Body of pancreas (tissue), 4 donors: Measurements from ENCODE around the gene PIEZO2.

Experiments used
- POLR2A ChIP-seq, 3 donors: fragments of 450-650 bp; IDR thresholded peaks; one replicate each; pipeline ENCODE4 v1.6.1; 2016; ENCODE audit warnings: antibody characterized with exemption in 3 of 3, mild to moderate bottlenecking in 2 of 3
- TF ChIP-seq, protein P1 (sequence below), 7 experiments: fragments of 450-650 bp in 4 of 7; fragments of 200-600 bp in 3 of 7; sonication (generic) in 3 of 7; IDR thresholded peaks; one replicate each; pipeline ENCODE4 v1.5.1; 2016 to 2019; ENCODE audit warnings: antibody characterized with exemption in 7 of 7

DNA sequence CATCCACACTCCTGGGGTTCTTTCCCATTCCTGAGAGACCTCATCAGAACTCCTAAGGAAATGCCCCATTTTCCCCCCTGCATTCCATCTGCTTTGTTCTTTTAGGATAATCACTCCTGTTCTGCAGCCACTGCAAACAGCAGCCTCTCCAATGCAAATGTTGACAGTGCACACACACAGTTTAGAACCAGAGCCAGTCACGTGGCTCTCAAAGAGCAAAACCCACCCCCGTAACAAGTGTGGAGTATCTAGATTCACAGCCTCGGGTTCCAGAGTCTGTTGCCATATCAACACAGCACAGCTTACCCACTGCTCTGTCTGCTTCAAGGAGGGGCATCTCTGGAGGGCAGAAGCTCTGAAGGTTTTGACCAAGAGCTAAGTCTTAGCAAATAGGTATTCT, 443.6 kb downstream of the PIEZO2 start:
- TF ChIP-seq, protein P1, sequence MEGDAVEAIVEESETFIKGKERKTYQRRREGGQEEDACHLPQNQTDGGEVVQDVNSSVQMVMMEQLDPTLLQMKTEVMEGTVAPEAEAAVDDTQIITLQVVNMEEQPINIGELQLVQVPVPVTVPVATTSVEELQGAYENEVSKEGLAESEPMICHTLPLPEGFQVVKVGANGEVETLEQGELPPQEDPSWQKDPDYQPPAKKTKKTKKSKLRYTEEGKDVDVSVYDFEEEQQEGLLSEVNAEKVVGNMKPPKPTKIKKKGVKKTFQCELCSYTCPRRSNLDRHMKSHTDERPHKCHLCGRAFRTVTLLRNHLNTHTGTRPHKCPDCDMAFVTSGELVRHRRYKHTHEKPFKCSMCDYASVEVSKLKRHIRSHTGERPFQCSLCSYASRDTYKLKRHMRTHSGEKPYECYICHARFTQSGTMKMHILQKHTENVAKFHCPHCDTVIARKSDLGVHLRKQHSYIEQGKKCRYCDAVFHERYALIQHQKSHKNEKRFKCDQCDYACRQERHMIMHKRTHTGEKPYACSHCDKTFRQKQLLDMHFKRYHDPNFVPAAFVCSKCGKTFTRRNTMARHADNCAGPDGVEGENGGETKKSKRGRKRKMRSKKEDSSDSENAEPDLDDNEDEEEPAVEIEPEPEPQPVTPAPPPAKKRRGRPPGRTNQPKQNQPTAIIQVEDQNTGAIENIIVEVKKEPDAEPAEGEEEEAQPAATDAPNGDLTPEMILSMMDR (IDR thresholded peaks at IDR 0.05) = no peak
- TF ChIP-seq POLR2A (IDR thresholded peaks at IDR 0.05) = no peak
